NCI-H526 (cell line): Measurements from ENCODE around the gene ZNF43.
"Not testable (repeated sequence)": the region's sequence is repeated elsewhere in the genome, so short reads cannot be mapped to it uniquely, and the experiment has no call there.

Experiments used
- DNase-seq, 2 experiments: peaks; one replicate each; lab custom pipeline; 2025; lab: John Stamatoyannopoulos, UW

Gene ZNF43

GRCh38 chr19:21808400-21809000 lies 27.5 kb downstream of the ZNF43 start:
- DNase-seq = not testable (repeated sequence)

- no peak for DNase-seq
These were observed 46.4 kb downstream of the ZNF43 start for GRCh38 chr19:21789466-21790085.

GRCh38 chr19:21786936-21787335 lies 49.0 kb downstream of the ZNF43 start:
- no peak for DNase-seq

GRCh38 chr19:21775792-21776191 lies 60.2 kb downstream of the ZNF43 start:
- not testable (repeated sequence) for DNase-seq

- peak; percentile 83 to 91 for DNase-seq
These were observed 68.7 kb downstream of the ZNF43 start, which contains the start of gene ZNF100 for GRCh38 chr19:21767065-21767800. ZNF100 (minus strand) TSS chr19:21767579; CDS start chr19:21767429, 150 bp downstream.

- not testable (repeated sequence) for DNase-seq
These were observed 69.3 kb downstream of the ZNF43 start for GRCh38 chr19:21766705-21767064.

GRCh38 chr19:21765151-21765550 lies 70.8 kb downstream of the ZNF43 start:
- no peak for DNase-seq

- DNase-seq = not testable (repeated sequence)
These were observed 74.4 kb downstream of the ZNF43 start for GRCh38 chr19:21761547-21761946.

GRCh38 chr19:21758296-21758695 lies 77.7 kb downstream of the ZNF43 start:
- no peak for DNase-seq

- not testable (repeated sequence) for DNase-seq
These were observed 80.4 kb downstream of the ZNF43 start for GRCh38 chr19:21755555-21755954.
